Epithelial cell of proximal tubule (primary cell): Measurements from ENCODE around the gene GZF1. TPM values are rescaled to one million over a fixed set of nuclear protein-coding genes. Genes with fewer than 3 reads are reported as not detected.

Experiments used
- DNase-seq: peaks from one replicate; pipeline ENCODE4 v3.0.0-alpha.2; 2011; ENCODE audit warnings: low read depth
- H3K4me3 ChIP-seq: 2 replicates; pipeline ENCODE4 v1.5.1; 2011; ENCODE audit warnings: low read depth, mild to moderate bottlenecking, low read length
- total RNA-seq: library from RNA; depleted of rRNA; stranded (reverse); fragments of >200 nt; gene quantifications from 2 replicates; pipeline ENCODE4 v1.2.3, GENCODE V29; 2015
- TF ChIP-seq, protein P1 (sequence below): conservative IDR thresholded peaks from 2 replicates; pipeline ENCODE4 v1.5.1; 2012; ENCODE audit warnings: low read depth, mild to moderate bottlenecking, low read length

Gene GZF1
- 9.5 and 10.3 TPM in 2 replicates for total RNA-seq

DNA sequence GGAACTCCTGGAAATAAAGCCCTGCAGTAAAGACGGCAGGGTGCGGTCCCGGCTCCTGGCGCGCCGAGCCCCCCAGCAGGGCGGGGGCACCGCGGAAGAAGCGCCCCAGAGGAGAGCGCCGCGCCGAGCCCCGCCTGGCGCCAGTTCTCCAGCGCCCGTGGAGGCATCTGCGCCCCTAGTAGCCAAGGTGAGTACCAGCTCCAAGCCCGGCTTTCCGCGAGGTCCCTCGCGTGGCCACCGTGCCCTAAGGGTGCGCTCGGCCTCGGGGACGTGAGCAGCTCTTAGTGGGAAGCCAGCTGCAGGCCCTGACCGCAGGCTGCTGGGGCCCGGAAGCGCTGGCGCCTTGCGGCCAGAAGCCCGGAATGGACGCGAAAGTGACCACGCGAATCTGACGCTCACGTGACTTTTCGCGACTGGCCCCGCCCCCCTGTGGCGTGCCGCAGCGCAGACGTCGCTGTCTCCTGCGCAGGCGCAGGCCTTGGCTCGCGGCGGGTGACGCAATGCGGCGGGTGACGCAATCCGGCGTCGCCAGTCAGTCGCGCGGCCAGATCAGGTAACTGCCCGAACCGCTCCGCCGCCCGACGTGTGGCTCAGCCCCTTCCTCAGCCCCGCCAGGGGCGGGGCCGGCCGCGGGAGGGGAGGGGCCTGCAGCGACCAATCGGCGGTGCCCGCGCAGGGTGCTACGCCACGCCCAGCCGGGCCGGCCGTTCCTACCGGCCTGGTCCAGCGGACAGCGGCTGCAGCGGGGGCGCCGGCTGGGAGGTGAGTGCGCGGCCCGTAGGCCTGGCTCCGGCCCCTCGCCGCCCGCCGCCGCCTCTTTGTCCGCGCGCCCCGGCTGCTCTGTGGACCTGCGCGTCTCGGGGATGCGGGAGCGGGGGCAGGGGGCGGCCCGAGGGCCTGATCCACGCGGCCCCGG, at the start of gene GZF1:
Gene GZF1 (plus strand): TSS at position 707 of the 916 bp plus-strand sequence. CDS start 2,202 bp downstream, outside the sequence.
- peak within 1 kb of the TSS; percentile 83 for H3K4me3 ChIP-seq
- DNase-seq = no peak
- TF ChIP-seq, protein P1, sequence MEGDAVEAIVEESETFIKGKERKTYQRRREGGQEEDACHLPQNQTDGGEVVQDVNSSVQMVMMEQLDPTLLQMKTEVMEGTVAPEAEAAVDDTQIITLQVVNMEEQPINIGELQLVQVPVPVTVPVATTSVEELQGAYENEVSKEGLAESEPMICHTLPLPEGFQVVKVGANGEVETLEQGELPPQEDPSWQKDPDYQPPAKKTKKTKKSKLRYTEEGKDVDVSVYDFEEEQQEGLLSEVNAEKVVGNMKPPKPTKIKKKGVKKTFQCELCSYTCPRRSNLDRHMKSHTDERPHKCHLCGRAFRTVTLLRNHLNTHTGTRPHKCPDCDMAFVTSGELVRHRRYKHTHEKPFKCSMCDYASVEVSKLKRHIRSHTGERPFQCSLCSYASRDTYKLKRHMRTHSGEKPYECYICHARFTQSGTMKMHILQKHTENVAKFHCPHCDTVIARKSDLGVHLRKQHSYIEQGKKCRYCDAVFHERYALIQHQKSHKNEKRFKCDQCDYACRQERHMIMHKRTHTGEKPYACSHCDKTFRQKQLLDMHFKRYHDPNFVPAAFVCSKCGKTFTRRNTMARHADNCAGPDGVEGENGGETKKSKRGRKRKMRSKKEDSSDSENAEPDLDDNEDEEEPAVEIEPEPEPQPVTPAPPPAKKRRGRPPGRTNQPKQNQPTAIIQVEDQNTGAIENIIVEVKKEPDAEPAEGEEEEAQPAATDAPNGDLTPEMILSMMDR = no peak

DNA sequence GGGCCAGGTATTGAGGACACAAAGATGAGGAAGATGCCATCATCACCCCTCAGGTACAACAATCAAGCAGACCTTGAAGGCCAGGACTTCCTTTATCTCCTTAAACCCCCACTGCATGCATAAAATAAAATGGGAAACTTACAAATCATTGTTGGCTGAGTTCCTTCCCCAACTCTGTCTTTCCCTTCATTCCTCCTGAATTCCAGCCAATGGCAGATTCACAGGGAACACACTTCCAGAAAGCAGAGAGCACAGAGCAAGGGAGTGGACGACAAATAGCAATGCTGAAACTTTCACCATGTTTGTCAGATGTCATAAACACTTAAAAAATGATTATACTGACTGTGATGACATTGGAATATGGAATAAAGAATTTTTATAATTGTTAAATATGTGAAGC, 48.7 kb upstream of the GZF1 start:
- TF ChIP-seq, protein P1 = no peak
- H3K4me3 ChIP-seq = no peak overlapping the region
- DNase-seq = no peak

DNA sequence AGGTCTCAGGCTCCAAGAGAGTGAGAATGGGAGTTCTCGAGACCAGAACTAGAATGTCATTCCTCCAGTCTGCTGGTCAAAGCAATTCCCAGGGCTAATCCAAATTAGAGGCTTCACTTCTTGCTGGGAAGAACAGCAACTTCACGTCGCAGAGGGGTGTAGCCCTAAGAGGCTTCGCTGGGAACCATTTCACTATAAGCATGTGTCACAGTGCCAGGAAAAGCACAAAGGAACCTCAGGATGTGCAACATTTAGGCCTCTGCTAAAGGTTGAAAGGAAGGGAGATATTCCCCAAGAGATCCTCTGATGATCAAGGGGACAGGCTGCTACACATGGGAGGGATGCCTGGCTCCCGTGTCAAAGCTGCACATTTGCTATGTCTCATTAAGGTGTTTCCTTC, 47.3 kb upstream of the GZF1 start:
- TF ChIP-seq, protein P1 = no peak
- DNase-seq = no peak
- no peak overlapping the region for H3K4me3 ChIP-seq

DNA sequence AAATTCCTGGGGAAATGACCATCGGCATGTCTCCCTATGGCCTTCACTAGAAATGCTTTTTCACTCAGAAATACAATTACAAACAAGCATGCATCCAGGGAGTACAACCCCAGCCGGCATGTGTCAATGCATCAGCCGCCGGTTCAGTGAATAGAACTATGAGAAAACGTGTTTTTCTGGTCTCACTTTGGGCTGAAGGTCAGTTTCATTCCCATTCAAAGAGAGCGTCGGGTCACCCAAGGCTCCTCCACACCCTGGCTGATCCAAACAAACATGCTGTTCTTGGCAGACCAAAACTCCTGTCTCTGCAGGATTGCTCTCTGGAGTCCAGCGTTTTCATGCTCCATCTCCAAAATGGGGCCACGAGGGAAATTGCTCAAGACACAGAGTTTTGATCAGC, 46.9 kb upstream of the GZF1 start:
- DNase-seq = no peak
- TF ChIP-seq, protein P1 = no peak
- no peak overlapping the region for H3K4me3 ChIP-seq

DNA sequence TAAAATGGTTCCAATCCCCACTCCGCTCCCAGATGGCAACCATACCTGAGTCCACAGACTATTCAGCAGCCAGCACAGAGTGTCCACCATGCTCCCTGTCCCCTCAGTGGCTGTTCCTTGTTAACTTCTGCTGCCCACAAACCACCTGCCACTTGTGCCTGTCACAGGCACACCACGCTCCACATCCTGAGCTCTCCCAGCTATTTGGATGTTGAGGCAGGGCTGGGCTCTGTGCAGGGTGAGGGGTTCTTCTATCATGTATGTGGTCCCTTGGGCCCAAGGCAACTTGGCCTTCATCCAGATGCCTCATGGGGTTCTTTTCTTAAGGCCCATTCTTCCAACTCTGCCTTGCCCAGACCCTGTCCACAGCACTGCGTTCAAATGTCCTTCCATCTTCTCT, 45.4 kb upstream of the GZF1 start:
- TF ChIP-seq, protein P1 = no peak
- DNase-seq = no peak
- no peak overlapping the region for H3K4me3 ChIP-seq

DNA sequence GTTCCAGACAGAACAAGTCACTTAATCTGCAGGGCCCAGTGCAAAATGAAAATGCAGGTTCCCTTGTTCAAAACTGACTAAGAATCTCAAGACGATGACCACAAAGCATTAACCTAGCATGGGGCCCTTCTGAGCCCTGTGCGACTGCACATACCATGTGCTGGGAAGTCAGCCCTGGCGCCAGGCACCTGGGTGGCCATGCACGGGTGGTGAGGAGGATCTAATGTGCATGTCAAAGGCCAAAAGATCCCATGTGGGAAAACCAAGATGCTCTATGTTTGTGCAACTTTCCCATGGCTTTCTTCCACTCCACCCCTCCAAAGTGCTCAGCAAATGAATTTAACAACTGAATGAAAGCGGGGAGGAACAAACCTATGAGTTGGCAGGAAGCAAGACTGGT, 44.9 kb upstream of the GZF1 start:
- no peak for DNase-seq
- no peak overlapping the region for H3K4me3 ChIP-seq
- TF ChIP-seq, protein P1 = no peak

DNA sequence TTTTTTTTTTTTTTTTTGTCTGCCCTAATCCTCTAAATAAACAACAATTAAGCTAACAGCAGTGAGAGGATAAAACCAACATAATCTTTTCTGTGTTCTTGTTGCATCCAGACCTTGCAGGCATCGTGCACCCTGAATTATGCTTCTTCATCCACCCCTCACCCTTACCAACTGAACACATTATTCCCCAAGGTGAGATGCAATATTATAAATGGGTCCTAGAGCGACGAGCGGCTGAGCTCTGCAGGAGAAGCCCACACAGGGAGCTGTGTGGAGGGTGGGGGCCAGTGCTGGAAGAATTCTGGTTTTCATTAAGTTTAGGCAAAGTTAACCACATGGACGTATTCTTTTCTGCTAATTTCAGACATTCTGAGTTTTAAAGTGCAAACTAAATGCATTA, 43.6 kb upstream of the GZF1 start:
- DNase-seq = no peak
- H3K4me3 ChIP-seq = no peak overlapping the region
- TF ChIP-seq, protein P1 = no peak
